ENCODE results near the gene KCND3. TPM values are rescaled to one million over a fixed set of nuclear protein-coding genes. Genes with fewer than 3 reads are reported as not detected.

KCND3 gene
- total and polyA plus RNA-seq, 4 donors = 1.1 to 25.3 (median 12.4) TPM

DNA sequence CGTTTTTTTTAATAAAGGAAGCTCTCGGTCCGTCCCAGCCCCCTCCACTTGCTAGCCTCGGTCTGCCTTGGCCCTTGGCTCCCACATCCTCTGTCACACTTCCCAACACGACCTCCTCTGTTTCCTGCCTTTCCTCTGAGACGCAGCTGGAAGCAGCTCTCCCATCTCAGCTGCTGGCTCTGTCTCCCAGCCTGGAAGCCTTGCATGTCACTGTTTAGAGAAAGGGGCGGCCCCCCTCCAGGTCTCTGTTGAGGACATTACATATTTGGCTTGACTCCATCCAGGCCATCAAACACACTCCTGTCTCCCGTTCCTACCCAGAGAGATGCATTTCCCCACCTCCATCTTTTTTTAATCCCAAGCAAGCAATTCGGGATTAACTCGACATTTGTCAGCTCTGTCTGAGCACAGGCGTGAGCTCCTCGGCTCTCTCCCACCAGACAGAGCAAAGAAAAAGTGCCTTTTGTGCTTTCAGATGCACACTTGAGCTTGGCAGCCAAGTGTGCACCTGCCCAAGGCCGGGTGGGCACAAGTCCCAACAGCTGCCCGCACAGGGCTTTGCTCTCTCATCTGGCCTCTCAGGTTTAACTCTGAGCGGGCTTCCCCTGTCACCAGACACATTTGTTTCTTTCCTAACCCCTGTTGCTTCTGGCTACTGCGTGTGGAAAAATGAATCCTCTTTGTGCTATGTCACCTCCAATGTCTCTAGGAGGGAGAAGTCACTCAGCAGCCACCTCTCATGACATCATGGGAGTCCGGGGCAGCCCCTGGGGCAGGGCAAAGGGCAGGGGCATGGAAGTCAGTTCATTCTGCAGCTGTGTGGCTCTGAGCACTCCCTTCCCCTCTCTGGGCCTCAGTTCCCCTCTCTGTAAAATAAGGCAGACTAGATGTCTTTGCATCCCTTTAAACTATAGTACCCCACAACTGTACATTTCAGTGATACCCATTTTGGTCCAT is 108.3 kb downstream of the KCND3 start:
- Histone ChIP-seq H3K27me3 (ENCODE audit: control insufficient read depth in 1 of 2, insufficient read depth in 2 of 2, low read length in 1 of 2) (no peaks in the 10 kb centered on the region), H3K27ac (ENCODE audit: low read depth in 1 of 2, low read length in 2 of 2) (no peak overlapping the region), H3K4me3 (ENCODE audit: low read length in 2 of 2) (no peak overlapping the region), H3K9me3 (ENCODE audit: control insufficient read depth, low read length) (no peaks in the 10 kb centered on the region), H3K36me3 (ENCODE audit: control insufficient read depth in 1 of 2, insufficient read depth in 2 of 2, low read length in 1 of 2) (no peaks in the 10 kb centered on the region), H3K4me1 (ENCODE audit: control insufficient read depth in 1 of 2, insufficient read depth in 2 of 2, low read length in 2 of 2) (no peaks in the 10 kb centered on the region)
- 27 to 35% methylated on average over 17 of the region's 17 CpGs for WGBS, 2 donors
- intact Hi-C loops (cut with DNase I) = no loop called here
- ATAC-seq (ENCODE audit: low FRiP score) (no peak), DNase-seq (no peak)

DNA sequence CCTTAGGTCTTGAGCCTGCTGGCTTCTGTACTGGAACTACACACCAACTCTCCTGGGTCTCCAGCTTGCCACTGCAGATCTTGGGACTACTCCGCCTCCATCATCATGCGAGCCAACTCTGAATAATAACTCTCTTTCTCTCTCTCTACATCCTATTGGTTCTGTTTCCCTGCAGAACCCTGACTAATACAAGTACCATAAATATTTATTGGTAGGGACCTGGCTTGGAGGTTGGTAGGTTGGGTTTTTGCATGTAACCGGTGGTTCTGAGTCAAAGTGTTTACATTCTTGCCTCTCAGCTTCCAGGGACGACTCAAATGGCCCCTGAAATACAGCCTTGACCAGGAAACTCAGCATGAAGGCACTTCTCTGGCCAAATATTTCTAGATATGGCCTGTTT is 110.4 kb downstream of the KCND3 start:
- WGBS, 2 donors = 62 to 66% methylated on average over 4 of the region's 4 CpGs
- Histone ChIP-seq H3K36me3 (ENCODE audit: control insufficient read depth in 1 of 2, insufficient read depth in 2 of 2, low read length in 1 of 2) (no peaks in the 10 kb centered on the region), H3K27ac (ENCODE audit: low read depth in 1 of 2, low read length in 2 of 2) (no peak overlapping the region), H3K27me3 (ENCODE audit: control insufficient read depth in 1 of 2, insufficient read depth in 2 of 2, low read length in 1 of 2) (no peaks in the 10 kb centered on the region), H3K4me1 (ENCODE audit: control insufficient read depth in 1 of 2, insufficient read depth in 2 of 2, low read length in 2 of 2) (no peaks in the 10 kb centered on the region), H3K9me3 (ENCODE audit: control insufficient read depth, low read length) (no peaks in the 10 kb centered on the region), H3K4me3 (ENCODE audit: low read length in 2 of 2) (no peak overlapping the region)
- DNase-seq = no peak
- intact Hi-C loops (cut with DNase I) = no loop called here
- ATAC-seq (ENCODE audit: low FRiP score) = no peak

DNA sequence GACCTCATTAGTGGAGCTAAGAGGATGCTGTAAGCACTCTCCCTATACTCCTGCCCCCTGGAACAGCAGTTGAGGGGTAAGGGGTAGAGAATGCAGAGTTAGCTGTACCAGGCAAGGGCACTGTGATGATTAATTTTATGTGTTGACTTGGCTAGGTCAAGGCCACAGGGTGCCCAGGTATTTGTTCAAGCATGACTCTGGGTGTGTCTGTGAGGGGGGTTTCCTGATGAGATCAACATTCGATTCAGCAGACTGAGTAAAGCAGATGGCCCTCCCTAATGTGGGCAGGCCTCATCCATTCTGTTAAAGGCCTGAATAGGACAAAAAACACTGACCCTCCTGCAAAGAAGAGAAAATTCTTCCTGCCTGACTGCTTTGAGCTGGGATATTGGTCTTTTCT is 110.8 kb downstream of the KCND3 start:
- intact Hi-C loops (cut with DNase I) = no loop called here
- no peak overlapping the region for H3K4me3 ChIP-seq (ENCODE audit: low read length in 2 of 2)
- WGBS, 2 donors = 50% methylated on average over 1 of the region's 1 CpG
- no peaks in the 10 kb centered on the region for H3K27me3 ChIP-seq (ENCODE audit: control insufficient read depth in 1 of 2, insufficient read depth in 2 of 2, low read length in 1 of 2)
- H3K4me1 ChIP-seq (ENCODE audit: control insufficient read depth in 1 of 2, insufficient read depth in 2 of 2, low read length in 2 of 2) = no peaks in the 10 kb centered on the region
- H3K36me3 ChIP-seq (ENCODE audit: control insufficient read depth in 1 of 2, insufficient read depth in 2 of 2, low read length in 1 of 2) = no peaks in the 10 kb centered on the region
- H3K9me3 ChIP-seq (ENCODE audit: control insufficient read depth, low read length) = no peaks in the 10 kb centered on the region
- H3K27ac ChIP-seq (ENCODE audit: low read depth in 1 of 2, low read length in 2 of 2) = no peak overlapping the region
- DNase-seq (no peak), ATAC-seq (ENCODE audit: low FRiP score) (no peak)

DNA sequence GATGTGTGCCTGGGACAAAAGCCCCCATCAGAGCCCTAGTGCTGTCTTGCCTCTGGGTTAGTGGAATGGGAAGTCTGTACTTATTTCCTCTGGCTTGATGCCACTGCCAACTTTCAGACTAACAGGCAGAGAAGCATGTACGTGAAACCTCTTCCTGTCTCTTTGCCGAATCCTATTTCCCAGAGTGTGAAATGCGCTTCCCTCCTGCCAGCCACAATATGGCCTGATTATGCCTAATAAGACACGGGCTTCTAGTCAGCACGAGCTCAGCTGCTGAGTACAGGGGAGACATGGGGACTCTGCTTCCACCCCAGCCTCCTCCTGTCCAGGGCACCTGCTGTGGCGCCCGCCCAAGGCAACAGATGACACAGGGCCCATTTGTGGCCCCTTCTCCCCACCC is 111.4 kb downstream of the KCND3 start:
- Histone ChIP-seq H3K4me3 (ENCODE audit: low read length in 2 of 2) (no peak overlapping the region), H3K27me3 (ENCODE audit: control insufficient read depth in 1 of 2, insufficient read depth in 2 of 2, low read length in 1 of 2) (no peaks in the 10 kb centered on the region), H3K36me3 (ENCODE audit: control insufficient read depth in 1 of 2, insufficient read depth in 2 of 2, low read length in 1 of 2) (no peaks in the 10 kb centered on the region), H3K9me3 (ENCODE audit: control insufficient read depth, low read length) (no peaks in the 10 kb centered on the region), H3K4me1 (ENCODE audit: control insufficient read depth in 1 of 2, insufficient read depth in 2 of 2, low read length in 2 of 2) (no peaks in the 10 kb centered on the region), H3K27ac (ENCODE audit: low read depth in 1 of 2, low read length in 2 of 2) (no peak overlapping the region)
- DNase-seq (no peak), ATAC-seq (ENCODE audit: low FRiP score) (no peak)
- intact Hi-C loops (cut with DNase I) = no loop called here
- 70 to 78% methylated on average over 7 of the region's 7 CpGs for WGBS, 2 donors

DNA sequence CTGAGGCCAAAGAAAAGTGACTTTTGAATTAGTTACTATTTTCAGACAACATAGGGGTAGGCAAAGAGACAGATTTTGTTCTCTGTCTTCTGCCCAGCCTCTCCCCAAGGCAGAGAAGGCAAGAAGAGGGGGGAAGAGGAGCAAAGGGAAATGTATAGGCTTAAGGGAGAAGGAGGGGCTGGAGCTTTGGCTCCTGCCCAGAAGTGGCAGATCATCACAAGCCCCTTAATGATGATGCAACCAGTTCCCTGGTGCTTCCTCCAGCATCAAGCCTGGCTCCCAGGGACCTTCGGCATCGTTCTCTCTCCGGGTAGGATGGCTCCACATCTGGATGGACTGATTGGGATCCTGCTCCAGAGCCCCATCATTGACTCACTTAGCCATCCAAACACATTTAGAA is 112.8 kb downstream of the KCND3 start:
- DNase-seq (no peak), ATAC-seq (ENCODE audit: low FRiP score) (no peak)
- Histone ChIP-seq H3K4me1 (ENCODE audit: control insufficient read depth in 1 of 2, insufficient read depth in 2 of 2, low read length in 2 of 2) (no peaks in the 10 kb centered on the region), H3K27ac (ENCODE audit: low read depth in 1 of 2, low read length in 2 of 2) (no peak overlapping the region), H3K27me3 (ENCODE audit: control insufficient read depth in 1 of 2, insufficient read depth in 2 of 2, low read length in 1 of 2) (no peaks in the 10 kb centered on the region), H3K9me3 (ENCODE audit: control insufficient read depth, low read length) (no peaks in the 10 kb centered on the region), H3K36me3 (ENCODE audit: control insufficient read depth in 1 of 2, insufficient read depth in 2 of 2, low read length in 1 of 2) (no peaks in the 10 kb centered on the region), H3K4me3 (ENCODE audit: low read length in 2 of 2) (no peak overlapping the region)
- 92 to 94% methylated on average over 3 of the region's 3 CpGs for WGBS, 2 donors
- intact Hi-C loops (cut with DNase I) = no loop called here

DNA sequence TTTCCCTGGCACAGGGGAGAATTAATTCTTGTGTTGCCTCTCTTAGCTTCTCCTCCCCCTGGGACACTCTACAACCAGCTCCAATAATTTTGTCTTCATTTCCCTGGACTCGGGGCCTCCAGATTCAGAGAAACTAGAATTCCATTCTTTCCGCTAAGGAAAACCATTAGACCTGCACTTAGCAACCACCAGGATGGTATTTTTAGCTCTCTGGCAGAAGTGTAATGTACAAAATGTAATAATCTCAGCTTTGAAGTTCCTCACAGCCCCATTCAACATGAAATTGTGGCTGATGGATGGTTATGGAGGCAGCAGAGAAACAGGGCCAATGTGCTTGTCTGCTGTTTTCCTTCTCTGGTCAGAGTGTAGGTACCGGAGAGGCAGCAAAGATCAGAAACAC is 113.8 kb downstream of the KCND3 start:
- H3K4me1 ChIP-seq (ENCODE audit: control insufficient read depth in 1 of 2, insufficient read depth in 2 of 2, low read length in 2 of 2) = no peaks in the 10 kb centered on the region
- H3K27ac ChIP-seq (ENCODE audit: low read depth in 1 of 2, low read length in 2 of 2) = no peak overlapping the region
- H3K36me3 ChIP-seq (ENCODE audit: control insufficient read depth in 1 of 2, insufficient read depth in 2 of 2, low read length in 1 of 2) = no peaks in the 10 kb centered on the region
- no peak overlapping the region for H3K4me3 ChIP-seq (ENCODE audit: low read length in 2 of 2)
- 27 to 31% methylated on average over 3 of the region's 3 CpGs for WGBS, 2 donors
- H3K9me3 ChIP-seq (ENCODE audit: control insufficient read depth, low read length) = no peaks in the 10 kb centered on the region
- no peaks in the 10 kb centered on the region for H3K27me3 ChIP-seq (ENCODE audit: control insufficient read depth in 1 of 2, insufficient read depth in 2 of 2, low read length in 1 of 2)
- DNase-seq (no peak), ATAC-seq (ENCODE audit: low FRiP score) (no peak)
- intact Hi-C loops (cut with DNase I) = no loop called here

DNA sequence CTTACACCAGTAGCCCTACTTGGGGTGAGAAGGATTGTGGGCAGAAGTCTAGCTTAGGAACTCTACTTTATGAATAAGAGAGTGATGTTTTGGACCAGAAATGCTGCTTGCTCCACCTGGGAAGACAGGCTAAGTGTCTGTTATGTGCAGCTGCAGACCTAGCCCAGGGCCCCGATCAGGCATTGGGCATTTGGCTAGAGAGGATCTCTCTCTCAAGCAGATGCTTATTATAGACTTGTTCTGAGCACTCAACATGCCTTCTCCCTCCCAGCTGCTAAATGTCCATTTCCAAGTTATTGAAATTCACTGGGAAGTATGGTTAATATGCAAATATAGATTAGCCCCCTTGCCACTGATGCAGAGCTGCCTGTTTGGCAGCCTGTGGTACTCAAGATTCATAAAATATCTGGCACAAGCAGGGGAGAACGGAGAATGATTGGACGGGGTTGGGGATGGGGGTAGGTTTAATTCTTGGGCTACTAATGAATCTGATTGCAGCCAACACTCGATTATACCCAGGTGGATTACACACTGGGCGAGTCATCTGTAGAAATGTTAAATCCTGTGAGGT is 115.9 kb downstream of the KCND3 start:
- WGBS, 2 donors = 74 to 80% methylated on average over 5 of the region's 5 CpGs
- ATAC-seq (ENCODE audit: low FRiP score) = no peak

DNA sequence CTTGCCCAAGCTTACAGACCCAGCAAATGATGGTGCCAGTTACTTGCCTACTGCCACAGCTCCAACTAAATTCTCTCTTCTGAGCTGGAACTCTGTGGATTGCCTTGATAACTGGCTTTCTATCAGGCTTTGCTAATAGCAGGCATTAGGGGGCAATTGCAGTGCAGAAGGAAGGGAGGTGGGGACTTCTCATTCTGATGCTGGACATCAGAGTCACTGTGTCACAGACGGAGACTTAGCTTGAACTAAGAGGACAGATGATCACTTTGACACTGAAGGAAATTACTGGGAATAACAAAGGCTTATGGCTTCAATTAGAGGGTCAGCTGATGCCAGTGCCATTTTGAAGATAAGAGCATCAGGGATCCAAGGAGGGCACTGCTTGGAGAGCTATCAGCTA is 119.3 kb downstream of the KCND3 start:
- no peaks in the 10 kb centered on the region for H3K27me3 ChIP-seq (ENCODE audit: control insufficient read depth in 1 of 2, insufficient read depth in 2 of 2, low read length in 1 of 2)
- H3K36me3 ChIP-seq (ENCODE audit: control insufficient read depth in 1 of 2, insufficient read depth in 2 of 2, low read length in 1 of 2) = no peaks in the 10 kb centered on the region
- no peaks in the 10 kb centered on the region for H3K4me1 ChIP-seq (ENCODE audit: control insufficient read depth in 1 of 2, insufficient read depth in 2 of 2, low read length in 2 of 2)
- intact Hi-C loops (cut with DNase I) = no loop called here
- H3K9me3 ChIP-seq (ENCODE audit: control insufficient read depth, low read length) = no peaks in the 10 kb centered on the region
- H3K27ac ChIP-seq (ENCODE audit: low read depth in 1 of 2, low read length in 2 of 2) = no peak overlapping the region
- no peak for DNase-seq
- 67 to 91% methylated on average over 1 of the region's 1 CpG for WGBS, 2 donors
- no peak for ATAC-seq (ENCODE audit: low FRiP score)
- no peak overlapping the region for H3K4me3 ChIP-seq (ENCODE audit: low read length in 2 of 2)

More for the DNA sequence above, 115.9 kb downstream of the KCND3 start:
- Histone ChIP-seq H3K4me1 (ENCODE audit: control insufficient read depth in 1 of 2, insufficient read depth in 2 of 2, low read length in 2 of 2) (no peaks in the 10 kb centered on the region), H3K9me3 (ENCODE audit: control insufficient read depth, low read length) (no peaks in the 10 kb centered on the region), H3K27ac (ENCODE audit: low read depth in 1 of 2, low read length in 2 of 2) (no peak overlapping the region), H3K27me3 (ENCODE audit: control insufficient read depth in 1 of 2, insufficient read depth in 2 of 2, low read length in 1 of 2) (no peaks in the 10 kb centered on the region), H3K4me3 (ENCODE audit: low read length in 2 of 2) (no peak overlapping the region), H3K36me3 (ENCODE audit: control insufficient read depth in 1 of 2, insufficient read depth in 2 of 2, low read length in 1 of 2) (no peaks in the 10 kb centered on the region)
- intact Hi-C loops (cut with DNase I) = no loop called here
- DNase-seq = no peak

DNA sequence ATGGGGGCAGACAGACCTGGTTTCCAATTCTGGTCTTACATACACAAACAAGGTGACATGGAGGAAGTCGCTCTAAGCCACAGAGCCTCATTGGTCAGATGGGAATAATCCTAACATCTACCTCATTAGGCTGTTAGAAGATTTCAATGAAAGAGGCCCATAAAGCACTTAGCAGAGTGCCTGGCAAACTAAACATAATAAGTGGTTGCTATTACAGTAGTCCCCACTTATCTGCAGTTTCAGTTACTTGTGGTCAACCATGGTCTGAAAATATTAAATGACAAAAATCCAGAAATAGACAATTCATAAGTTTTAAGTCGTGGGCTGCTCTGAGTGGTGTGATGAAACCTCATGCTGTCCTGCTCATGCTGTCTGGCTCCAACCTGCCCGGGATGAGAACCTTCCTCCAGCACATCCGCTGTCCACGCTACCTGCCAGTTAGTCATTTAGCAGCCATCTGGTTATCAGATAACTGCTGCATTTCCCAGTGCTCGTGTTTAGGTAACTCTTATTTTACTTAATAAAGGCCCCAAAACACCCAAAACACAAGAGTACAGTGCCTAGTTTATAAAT is 121.5 kb downstream of the KCND3 start:
- H3K27ac ChIP-seq (ENCODE audit: low read depth in 1 of 2, low read length in 2 of 2) = no peak overlapping the region
- H3K9me3 ChIP-seq (ENCODE audit: control insufficient read depth, low read length) = no peaks in the 10 kb centered on the region
- 77 to 79% methylated on average over 6 of the region's 6 CpGs for WGBS, 2 donors
- intact Hi-C loops (cut with DNase I) = no loop called here
- no peak overlapping the region for H3K4me3 ChIP-seq (ENCODE audit: low read length in 2 of 2)
- H3K4me1 ChIP-seq (ENCODE audit: control insufficient read depth in 1 of 2, insufficient read depth in 2 of 2, low read length in 2 of 2) = no peaks in the 10 kb centered on the region
- ATAC-seq (ENCODE audit: low FRiP score) = no peak
- no peaks in the 10 kb centered on the region for H3K27me3 ChIP-seq (ENCODE audit: control insufficient read depth in 1 of 2, insufficient read depth in 2 of 2, low read length in 1 of 2)
- DNase-seq = no peak
- H3K36me3 ChIP-seq (ENCODE audit: control insufficient read depth in 1 of 2, insufficient read depth in 2 of 2, low read length in 1 of 2) = no peaks in the 10 kb centered on the region

All from aorta (tissue), 5 donors.